ENCODE results near the gene GJC3.
"Not testable (repeated sequence)": the region's sequence is repeated elsewhere in the genome, so short reads cannot be mapped to it uniquely, and the experiment has no call there.

Gene GJC3

GRCh38 chr7:99928994-99929729 lies at the start of gene GJC3:
Gene GJC3, minus strand, starts transcription at chr7:99929620. Its CDS starts 0 bp downstream, at chr7:99929620.
- DNase-seq (ENCODE audit: low read depth), result peak; percentile 48
- Histone ChIP-seq H3K4me1 (ENCODE audit: control insufficient read depth, insufficient read depth, low read length) (no peaks in the 10 kb centered on the region), H3K36me3 (ENCODE audit: control insufficient read depth, insufficient read depth, low read length, severe bottlenecking) (no peaks in the 10 kb centered on the region), H3K27me3 (replicated peaks; ENCODE audit: control insufficient read depth, insufficient read depth, low read length) (peaks cover 41% of the 10 kb centered on the region), H3K4me3 (ENCODE audit: low read length) (peak within 1 kb of the TSS; percentile 15), H3K9ac (ENCODE audit: low read length) (no peak within 1 kb of the TSS), H3K9me3 (ENCODE audit: control insufficient read depth, low read length) (no peaks in the 10 kb centered on the region)

GRCh38 chr7:99976626-99977025 lies 47.2 kb upstream of the GJC3 start:
- no peak for DNase-seq (ENCODE audit: low read depth)
- peaks cover 3% of the 10 kb centered on the region for H3K9me3 ChIP-seq (ENCODE audit: control insufficient read depth, low read length)
- no peak overlapping the region for H3K9ac ChIP-seq (ENCODE audit: low read length)
- H3K27me3 ChIP-seq (replicated peaks; ENCODE audit: control insufficient read depth, insufficient read depth, low read length), result peaks cover 40% of the 10 kb centered on the region
- H3K36me3 ChIP-seq (ENCODE audit: control insufficient read depth, insufficient read depth, low read length, severe bottlenecking), result peaks cover 2% of the 10 kb centered on the region
- H3K4me3 ChIP-seq (ENCODE audit: low read length), result no peak overlapping the region
- H3K4me1 ChIP-seq (ENCODE audit: control insufficient read depth, insufficient read depth, low read length), result peaks cover 6% of the 10 kb centered on the region

GRCh38 chr7:99975782-99976521 lies 46.5 kb upstream of the GJC3 start, which contains the start of gene AZGP1:
Gene AZGP1, minus strand, starts transcription at chr7:99976031. Its CDS starts 11 bp downstream, at chr7:99976020.
- no peak for DNase-seq (ENCODE audit: low read depth)
- Histone ChIP-seq H3K36me3 (ENCODE audit: control insufficient read depth, insufficient read depth, low read length, severe bottlenecking) (peaks cover 2% of the 10 kb centered on the region), H3K4me3 (ENCODE audit: low read length) (peak within 1 kb of the TSS; percentile 63), H3K9ac (ENCODE audit: low read length) (no peak within 1 kb of the TSS), H3K27me3 (replicated peaks; ENCODE audit: control insufficient read depth, insufficient read depth, low read length) (peaks cover 37% of the 10 kb centered on the region), H3K9me3 (ENCODE audit: control insufficient read depth, low read length) (peaks cover 3% of the 10 kb centered on the region), H3K4me1 (ENCODE audit: control insufficient read depth, insufficient read depth, low read length) (peaks cover 6% of the 10 kb centered on the region)

- no peak for DNase-seq (ENCODE audit: low read depth)
- Histone ChIP-seq H3K36me3 (ENCODE audit: control insufficient read depth, insufficient read depth, low read length, severe bottlenecking) (peaks cover 2% of the 10 kb centered on the region), H3K4me3 (ENCODE audit: low read length) (peak overlapping the region; percentile 63), H3K4me1 (ENCODE audit: control insufficient read depth, insufficient read depth, low read length) (peaks cover 6% of the 10 kb centered on the region), H3K9ac (ENCODE audit: low read length) (no peak overlapping the region), H3K27me3 (replicated peaks; ENCODE audit: control insufficient read depth, insufficient read depth, low read length) (peaks cover 46% of the 10 kb centered on the region), H3K9me3 (ENCODE audit: control insufficient read depth, low read length) (peaks cover 3% of the 10 kb centered on the region)
Measured at GRCh38 chr7:99974681-99975080, 45.3 kb upstream of the GJC3 start.

- not testable (repeated sequence) for H3K4me1 ChIP-seq (ENCODE audit: control insufficient read depth, insufficient read depth, low read length); H3K36me3 ChIP-seq (ENCODE audit: control insufficient read depth, insufficient read depth, low read length, severe bottlenecking); H3K9me3 ChIP-seq (ENCODE audit: control insufficient read depth, low read length); DNase-seq (ENCODE audit: low read depth); H3K9ac ChIP-seq (ENCODE audit: low read length); H3K4me3 ChIP-seq (ENCODE audit: low read length)
- H3K27me3 ChIP-seq (replicated peaks; ENCODE audit: control insufficient read depth, insufficient read depth, low read length), result peaks cover 46% of the 10 kb centered on the region
Measured at GRCh38 chr7:99973817-99974216, 44.4 kb upstream of the GJC3 start.

GRCh38 chr7:99971242-99971641 lies 41.8 kb upstream of the GJC3 start:
- H3K36me3 ChIP-seq (ENCODE audit: control insufficient read depth, insufficient read depth, low read length, severe bottlenecking), result peaks cover 2% of the 10 kb centered on the region
- no peak overlapping the region for H3K4me3 ChIP-seq (ENCODE audit: low read length)
- peaks cover 48% of the 10 kb centered on the region for H3K27me3 ChIP-seq (replicated peaks; ENCODE audit: control insufficient read depth, insufficient read depth, low read length)

GRCh38 chr7:99969813-99970212 lies 40.4 kb upstream of the GJC3 start:
- not testable (repeated sequence) for H3K36me3 ChIP-seq (ENCODE audit: control insufficient read depth, insufficient read depth, low read length, severe bottlenecking); DNase-seq (ENCODE audit: low read depth); H3K9ac ChIP-seq (ENCODE audit: low read length); H3K9me3 ChIP-seq (ENCODE audit: control insufficient read depth, low read length); H3K4me3 ChIP-seq (ENCODE audit: low read length); H3K4me1 ChIP-seq (ENCODE audit: control insufficient read depth, insufficient read depth, low read length)
- peaks cover 50% of the 10 kb centered on the region for H3K27me3 ChIP-seq (replicated peaks; ENCODE audit: control insufficient read depth, insufficient read depth, low read length)

More at GRCh38 chr7:99971242-99971641, 41.8 kb upstream of the GJC3 start:
- Histone ChIP-seq H3K4me1 (ENCODE audit: control insufficient read depth, insufficient read depth, low read length) (peaks cover 5% of the 10 kb centered on the region), H3K9me3 (ENCODE audit: control insufficient read depth, low read length) (peaks cover 3% of the 10 kb centered on the region), H3K9ac (ENCODE audit: low read length) (no peak overlapping the region)
- DNase-seq (ENCODE audit: low read depth), result no peak

GRCh38 chr7:99969298-99969697 lies 39.9 kb upstream of the GJC3 start:
- H3K9ac ChIP-seq (ENCODE audit: low read length), result no peak overlapping the region
- peaks cover 54% of the 10 kb centered on the region for H3K27me3 ChIP-seq (replicated peaks; ENCODE audit: control insufficient read depth, insufficient read depth, low read length)
- H3K36me3 ChIP-seq (ENCODE audit: control insufficient read depth, insufficient read depth, low read length, severe bottlenecking), result peaks cover 2% of the 10 kb centered on the region
- peaks cover 3% of the 10 kb centered on the region for H3K9me3 ChIP-seq (ENCODE audit: control insufficient read depth, low read length)
- DNase-seq (ENCODE audit: low read depth), result no peak
- no peaks in the 10 kb centered on the region for H3K4me1 ChIP-seq (ENCODE audit: control insufficient read depth, insufficient read depth, low read length)
- no peak overlapping the region for H3K4me3 ChIP-seq (ENCODE audit: low read length)

GRCh38 chr7:99958564-99959227 lies 29.3 kb upstream of the GJC3 start:
- Histone ChIP-seq H3K4me3 (ENCODE audit: low read length) (no peak overlapping the region), H3K4me1 (ENCODE audit: control insufficient read depth, insufficient read depth, low read length) (peaks cover 4% of the 10 kb centered on the region), H3K27me3 (replicated peaks; ENCODE audit: control insufficient read depth, insufficient read depth, low read length) (peaks cover 81% of the 10 kb centered on the region), H3K9ac (ENCODE audit: low read length) (no peak overlapping the region), H3K36me3 (ENCODE audit: control insufficient read depth, insufficient read depth, low read length, severe bottlenecking) (no peaks in the 10 kb centered on the region), H3K9me3 (ENCODE audit: control insufficient read depth, low read length) (no peaks in the 10 kb centered on the region)
- DNase-seq (ENCODE audit: low read depth), result no peak

- peaks cover 51% of the 10 kb centered on the region for H3K27me3 ChIP-seq (replicated peaks; ENCODE audit: control insufficient read depth, insufficient read depth, low read length)
- no peak overlapping the region for H3K9ac ChIP-seq (ENCODE audit: low read length)
- peaks cover 9% of the 10 kb centered on the region for H3K4me1 ChIP-seq (ENCODE audit: control insufficient read depth, insufficient read depth, low read length)
- H3K4me3 ChIP-seq (ENCODE audit: low read length), result no peak overlapping the region
- peaks cover 9% of the 10 kb centered on the region for H3K9me3 ChIP-seq (ENCODE audit: control insufficient read depth, low read length)
- H3K36me3 ChIP-seq (ENCODE audit: control insufficient read depth, insufficient read depth, low read length, severe bottlenecking), result no peaks in the 10 kb centered on the region
- DNase-seq (ENCODE audit: low read depth), result no peak
Measured at GRCh38 chr7:99955247-99955646, 25.8 kb upstream of the GJC3 start.

- not testable (repeated sequence) for DNase-seq (ENCODE audit: low read depth); H3K4me1 ChIP-seq (ENCODE audit: control insufficient read depth, insufficient read depth, low read length); H3K4me3 ChIP-seq (ENCODE audit: low read length); H3K9me3 ChIP-seq (ENCODE audit: control insufficient read depth, low read length); H3K36me3 ChIP-seq (ENCODE audit: control insufficient read depth, insufficient read depth, low read length, severe bottlenecking); H3K9ac ChIP-seq (ENCODE audit: low read length)
- H3K27me3 ChIP-seq (replicated peaks; ENCODE audit: control insufficient read depth, insufficient read depth, low read length), result peaks cover 45% of the 10 kb centered on the region
Measured at GRCh38 chr7:99954643-99955042, 25.2 kb upstream of the GJC3 start.

Measured in adipocyte (in vitro differentiated cells).